Activated CD4-positive, alpha-beta T cell treated with anti-CD3 and anti-CD28 coated beads for 48 hours (primary cell): Measurements from ENCODE around the gene NIT2.
A peak's percentile ranks its signal among the peaks of the same experiment; 100 is the strongest.

Experiments used
- DNase-seq: peaks from one replicate; pipeline ENCODE4 v3.0.0-alpha.2; 2020

Gene NIT2

GRCh38 chr3:100400419-100400779 is 65.8 kb downstream of the NIT2 start:
- DNase-seq, result peak; percentile 61

GRCh38 chr3:100400780-100401673 is 66.5 kb downstream of the NIT2 start, which contains the start of the genes LNP1 and TOMM70:
TSS of gene LNP1 (plus strand) at chr3:100401539. CDS start at chr3:100429730, 28,191 bp downstream.
TSS of gene TOMM70 (minus strand) at chr3:100401089. CDS start at chr3:100400949, 140 bp downstream.
- peak; percentile 98 for DNase-seq

GRCh38 chr3:100401674-100402041 is 67.1 kb downstream of the NIT2 start:
- DNase-seq, result peak; percentile 69

- no peak for DNase-seq
Observed at GRCh38 chr3:100402256-100402655, 67.7 kb downstream of the NIT2 start.

- no peak for DNase-seq
Observed at GRCh38 chr3:100402891-100403290, 68.3 kb downstream of the NIT2 start.

GRCh38 chr3:100403362-100404249 is 69.0 kb downstream of the NIT2 start:
- peak; percentile 18 for DNase-seq

GRCh38 chr3:100404250-100404548 is 69.6 kb downstream of the NIT2 start:
- DNase-seq, result no peak

- DNase-seq, result no peak
Observed at GRCh38 chr3:100407164-100407563, 72.6 kb downstream of the NIT2 start.

GRCh38 chr3:100407977-100408532 is 73.5 kb downstream of the NIT2 start:
- no peak for DNase-seq
